K562 (cell line): ENCODE measurements around the gene CSNK1D. TPM values are rescaled to one million over a fixed set of nuclear protein-coding genes. Genes with fewer than 3 reads are reported as not detected.

Source experiments
- BRF1 ChIP-seq: IDR thresholded peaks from 3 replicates; pipeline ENCODE4 v1.6.1; 2011; ENCODE audit warnings: borderline replicate concordance, mild to moderate bottlenecking; ENCODE audit not compliant: insufficient read length; ENCODE audit errors: extremely low read depth
- CBX1 ChIP-seq: sonication (generic); IDR thresholded peaks from 2 replicates; pipeline ENCODE4 v1.6.1; 2016; ENCODE audit warnings: antibody characterized with exemption, low read depth, mild to moderate bottlenecking
- CHCHD3 ChIP-seq: fragments of 250-450 bp; sonication (Bioruptor Pico); IDR thresholded peaks from 2 replicates; pipeline ENCODE4 v2.1.2; 2022; ENCODE audit warnings: mild to moderate bottlenecking
- DMBX1 ChIP-seq: fragments of 250-450 bp; sonication (Bioruptor Pico); IDR thresholded peaks from 2 replicates; pipeline ENCODE4 v1.8.0; 2022; ENCODE audit warnings: inconsistent platforms, mild to moderate bottlenecking, moderate library complexity, borderline replicate concordance
- HNRNPLL ChIP-seq: fragments of 200-400 bp; formaldehyde crosslinking; IDR thresholded peaks from 2 replicates; pipeline ENCODE4 v1.6.1; 2017; ENCODE audit warnings: low read length, low read depth, mild to moderate bottlenecking; ENCODE audit not compliant: poor library complexity, severe bottlenecking
- MCM7 ChIP-seq, 2 experiments: fragments of 450-650 bp; IDR thresholded peaks; 2 replicates each; pipeline ENCODE4 v1.6.1; 2016 to 2018
- MIER1 ChIP-seq: fragments of 450-650 bp; IDR thresholded peaks from 2 replicates; pipeline ENCODE4 v1.6.1; 2016; ENCODE audit warnings: antibody characterized with exemption, mild to moderate bottlenecking, low read depth
- NCOA1 ChIP-seq: fragments of 450-650 bp; IDR thresholded peaks from 2 replicates; pipeline ENCODE4 v1.6.1; 2016; ENCODE audit warnings: low read depth
- RBM22 ChIP-seq: fragments of 200-400 bp; formaldehyde crosslinking; IDR thresholded peaks from 2 replicates; pipeline ENCODE4 v1.6.1; 2018; ENCODE audit warnings: low read length, low read depth; ENCODE audit not compliant: poor library complexity, severe bottlenecking
- SRSF3 ChIP-seq: fragments of 200-400 bp; formaldehyde crosslinking; IDR thresholded peaks from 2 replicates; pipeline ENCODE4 v1.6.1; 2016; ENCODE audit warnings: mild to moderate bottlenecking, low read length, moderate library complexity; ENCODE audit not compliant: insufficient read depth
- ZNF24 ChIP-seq: fragments of 450-650 bp; IDR thresholded peaks from 2 replicates; pipeline ENCODE4 v1.6.1; 2016
- ZNF584 ChIP-seq: fragments of 200-800 bp; sonication (Bioruptor generic); IDR thresholded peaks from 2 replicates; pipeline ENCODE4 v1.6.1; 2016; ENCODE audit warnings: low read depth, mild to moderate bottlenecking, missing genetic modification characterization, missing compliant biosample characterization
- polyA plus RNA-seq, 8 experiments: library from polyadenylated mRNA; depleted of rRNA in 4 of 8; stranded (reverse) in 5 of 8; unstranded in 3 of 8; fragments of >200 nt; fragmentation: Nextera tagmentation in 2 of 8; fragmentation: Illumina TruSeq in 1 of 8; extraction: Ambion mirVana in 2 of 8; extraction: Trizol in 1 of 8; gene quantifications; 2 replicates each; pipeline versions ENCODE4 v1.2.1 to v1.2.3, GENCODE V29; 2011 to 2014; ENCODE audit warnings: inconsistent platforms in 1 of 8, missing spikeins in 1 of 8
- total RNA-seq, 7 experiments: library from RNA; depleted of rRNA in 6 of 7; stranded (reverse); fragments of >200 nt in 6 of 7; fragmentation: Illumina TruSeq in 2 of 7; extraction: Trizol in 2 of 7; gene quantifications; 2 replicates each; pipeline versions ENCODE4 v1.2.1 to v1.2.3, GENCODE V29; 2011 to 2021; ENCODE audit warnings: low replicate concordance in 1 of 7
- TF ChIP-seq, protein P1 (sequence below): fragments of 450-650 bp; IDR thresholded peaks from 2 replicates; pipeline ENCODE4 v1.6.1; 2016; ENCODE audit warnings: antibody characterized with exemption
- TF ChIP-seq, protein P2 (sequence below): fragments of 250-450 bp; sonication (Bioruptor Pico); IDR thresholded peaks from 2 replicates; pipeline ENCODE4 v1.6.1; 2021; ENCODE audit warnings: mild to moderate bottlenecking
- TF ChIP-seq, protein P3 (sequence below): fragments of 250-450 bp; sonication (Bioruptor Pico); IDR thresholded peaks from 2 replicates; pipeline ENCODE4 v1.8.0; 2022; ENCODE audit warnings: moderate library complexity, mild to moderate bottlenecking, inconsistent platforms
- TF ChIP-seq, protein P4 (sequence below): fragments of 450-650 bp; formaldehyde crosslinking; IDR thresholded peaks from 2 replicates; pipeline ENCODE4 v1.4.0; 2020; ENCODE audit warnings: mild to moderate bottlenecking, moderate library complexity
- TF ChIP-seq, protein P5 (sequence below): fragments of 250-450 bp; sonication (Bioruptor Pico); IDR thresholded peaks from 2 replicates; pipeline ENCODE4 v1.5.0; 2021; ENCODE audit warnings: mild to moderate bottlenecking, moderate library complexity
- TF ChIP-seq, protein P6 (sequence below): conservative IDR thresholded peaks from 2 replicates; pipeline ENCODE4 v1.6.1; 2011; ENCODE audit warnings: low read depth, mild to moderate bottlenecking, low read length; ENCODE audit not compliant: control insufficient read depth

Gene CSNK1D
- total and polyA plus RNA-seq, 9 of the 15 experiments (the other 6 are each of a cell fraction or from before 2014, with no cell fraction given), result 6.5 to 133 (median 41.3) TPM

DNA sequence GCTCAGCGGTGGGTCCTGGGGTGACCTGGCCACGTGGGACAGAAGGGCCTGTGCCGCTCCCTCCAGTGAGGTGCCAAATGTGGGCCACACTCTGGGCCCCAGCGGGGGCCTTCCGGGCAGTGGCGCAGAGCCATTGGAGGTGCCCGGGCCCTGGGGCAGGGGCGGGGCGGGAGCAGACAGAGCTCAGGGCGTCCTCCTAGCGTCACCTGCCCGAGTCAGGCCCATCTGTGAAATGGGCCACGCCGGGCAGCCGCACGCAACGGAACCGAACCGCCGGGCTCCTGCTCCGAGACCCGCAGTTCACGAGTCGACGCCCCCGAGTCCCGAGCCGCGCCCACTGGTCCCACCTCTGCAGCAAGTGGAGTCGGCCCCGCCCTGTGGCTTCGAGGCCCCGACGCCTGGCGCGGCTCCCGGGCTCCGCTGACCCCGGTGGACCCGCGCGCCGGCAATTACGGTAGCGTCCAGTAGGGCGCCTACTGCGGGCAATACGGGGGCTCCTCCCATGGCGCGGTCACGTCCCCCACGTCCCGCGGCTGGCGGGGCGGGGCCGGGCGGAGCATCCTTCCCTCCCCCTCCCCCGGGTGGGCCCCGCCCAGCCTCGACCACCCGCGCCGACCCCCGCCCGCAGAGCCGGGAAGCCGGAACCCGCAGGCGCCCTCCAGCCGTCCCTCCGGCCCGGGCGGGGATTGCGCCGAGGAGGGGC, 42.7 kb downstream of the CSNK1D start (continued):
- TF ChIP-seq, protein P1, sequence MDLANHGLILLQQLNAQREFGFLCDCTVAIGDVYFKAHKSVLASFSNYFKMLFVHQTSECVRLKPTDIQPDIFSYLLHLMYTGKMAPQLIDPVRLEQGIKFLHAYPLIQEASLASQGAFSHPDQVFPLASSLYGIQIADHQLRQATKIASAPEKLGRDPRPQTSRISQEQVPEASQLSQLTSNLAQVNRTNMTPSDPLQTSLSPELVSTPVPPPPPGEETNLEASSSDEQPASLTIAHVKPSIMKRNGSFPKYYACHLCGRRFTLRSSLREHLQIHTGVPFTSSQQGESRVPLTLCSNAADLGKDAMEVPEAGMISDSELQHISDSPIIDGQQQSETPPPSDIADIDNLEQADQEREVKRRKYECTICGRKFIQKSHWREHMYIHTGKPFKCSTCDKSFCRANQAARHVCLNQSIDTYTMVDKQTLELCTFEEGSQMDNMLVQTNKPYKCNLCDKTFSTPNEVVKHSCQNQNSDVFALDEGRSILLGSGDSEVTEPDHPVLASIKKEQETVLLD, result no peak
- TF ChIP-seq, protein P2, sequence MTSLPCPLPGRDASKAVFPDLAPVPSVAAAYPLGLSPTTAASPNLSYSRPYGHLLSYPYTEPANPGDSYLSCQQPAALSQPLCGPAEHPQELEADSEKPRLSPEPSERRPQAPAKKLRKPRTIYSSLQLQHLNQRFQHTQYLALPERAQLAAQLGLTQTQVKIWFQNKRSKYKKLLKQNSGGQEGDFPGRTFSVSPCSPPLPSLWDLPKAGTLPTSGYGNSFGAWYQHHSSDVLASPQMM, result no peak
- TF ChIP-seq, protein P3, sequence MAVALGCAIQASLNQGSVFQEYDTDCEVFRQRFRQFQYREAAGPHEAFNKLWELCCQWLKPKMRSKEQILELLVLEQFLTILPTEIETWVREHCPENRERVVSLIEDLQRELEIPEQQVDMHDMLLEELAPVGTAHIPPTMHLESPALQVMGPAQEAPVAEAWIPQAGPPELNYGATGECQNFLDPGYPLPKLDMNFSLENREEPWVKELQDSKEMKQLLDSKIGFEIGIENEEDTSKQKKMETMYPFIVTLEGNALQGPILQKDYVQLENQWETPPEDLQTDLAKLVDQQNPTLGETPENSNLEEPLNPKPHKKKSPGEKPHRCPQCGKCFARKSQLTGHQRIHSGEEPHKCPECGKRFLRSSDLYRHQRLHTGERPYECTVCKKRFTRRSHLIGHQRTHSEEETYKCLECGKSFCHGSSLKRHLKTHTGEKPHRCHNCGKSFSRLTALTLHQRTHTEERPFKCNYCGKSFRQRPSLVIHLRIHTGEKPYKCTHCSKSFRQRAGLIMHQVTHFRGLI, result no peak
- TF ChIP-seq ZNF24, result no peak
- no peak for TF ChIP-seq ZNF584 (CRISPR knock-in tag)
- no peak for TF ChIP-seq CHCHD3
- no peak for TF ChIP-seq DMBX1 (CRISPR knock-in tag)
- no peak for TF ChIP-seq CBX1
- TF ChIP-seq SRSF3, result no peak
- no peak for TF ChIP-seq RBM22
- TF ChIP-seq, protein P4, sequence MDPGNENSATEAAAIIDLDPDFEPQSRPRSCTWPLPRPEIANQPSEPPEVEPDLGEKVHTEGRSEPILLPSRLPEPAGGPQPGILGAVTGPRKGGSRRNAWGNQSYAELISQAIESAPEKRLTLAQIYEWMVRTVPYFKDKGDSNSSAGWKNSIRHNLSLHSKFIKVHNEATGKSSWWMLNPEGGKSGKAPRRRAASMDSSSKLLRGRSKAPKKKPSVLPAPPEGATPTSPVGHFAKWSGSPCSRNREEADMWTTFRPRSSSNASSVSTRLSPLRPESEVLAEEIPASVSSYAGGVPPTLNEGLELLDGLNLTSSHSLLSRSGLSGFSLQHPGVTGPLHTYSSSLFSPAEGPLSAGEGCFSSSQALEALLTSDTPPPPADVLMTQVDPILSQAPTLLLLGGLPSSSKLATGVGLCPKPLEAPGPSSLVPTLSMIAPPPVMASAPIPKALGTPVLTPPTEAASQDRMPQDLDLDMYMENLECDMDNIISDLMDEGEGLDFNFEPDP (CRISPR knock-in tag), result no peak
- TF ChIP-seq MCM7 (IDR thresholded peaks at IDR 0.05), result no peak
- TF ChIP-seq, protein P5, sequence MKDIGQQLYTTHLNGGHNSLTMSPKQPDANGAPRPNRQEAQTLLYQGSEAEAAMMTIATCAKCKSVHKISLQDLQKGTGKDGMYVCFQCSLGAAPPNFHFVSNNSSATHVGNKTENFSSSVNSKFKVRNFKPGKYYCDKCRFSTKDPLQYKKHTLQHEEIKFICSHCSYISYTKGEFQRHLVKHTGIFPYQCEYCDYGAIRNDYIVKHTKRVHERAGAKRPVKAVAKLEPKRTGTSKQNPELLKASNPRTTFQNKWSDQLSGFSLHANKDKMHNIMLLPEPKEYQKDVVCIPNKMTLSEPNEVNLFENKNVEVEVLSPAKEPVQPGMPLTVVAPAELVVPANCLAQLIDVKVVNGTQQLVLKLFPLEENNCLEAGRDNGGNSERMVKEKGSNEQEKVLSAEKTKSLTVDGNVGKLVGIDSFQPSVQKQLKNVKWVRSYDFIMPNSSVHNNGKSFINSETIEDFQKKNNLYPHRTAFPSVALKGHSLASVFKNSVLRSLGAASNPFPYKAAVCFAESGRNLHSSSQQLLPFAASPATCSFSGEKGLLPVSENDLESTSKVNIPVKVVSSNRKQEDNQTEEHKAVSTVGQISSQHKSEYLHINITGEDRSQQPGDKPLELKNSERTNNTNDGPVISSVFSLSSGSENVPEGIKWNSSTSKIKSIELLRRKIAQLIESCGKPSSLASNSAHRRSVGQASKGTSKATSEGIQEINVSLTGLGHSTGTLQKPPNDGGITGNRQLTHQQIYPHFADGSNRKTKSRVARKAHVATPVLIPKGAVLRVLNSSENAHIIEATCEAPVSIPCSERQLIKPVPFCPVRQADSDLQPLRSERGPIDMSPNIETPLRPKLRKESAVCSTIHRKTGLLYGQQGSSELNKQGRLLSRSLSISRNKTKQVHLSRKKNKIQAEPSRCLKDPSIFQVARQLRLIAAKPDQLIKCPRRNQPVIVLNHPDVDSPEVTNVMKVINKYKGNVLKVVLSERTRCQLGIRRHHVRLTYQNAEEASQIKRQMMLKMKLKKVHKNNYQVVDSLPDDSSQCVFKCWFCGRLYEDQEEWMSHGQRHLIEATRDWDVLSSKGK (CRISPR knock-in tag), result no peak
- TF ChIP-seq, protein P6, sequence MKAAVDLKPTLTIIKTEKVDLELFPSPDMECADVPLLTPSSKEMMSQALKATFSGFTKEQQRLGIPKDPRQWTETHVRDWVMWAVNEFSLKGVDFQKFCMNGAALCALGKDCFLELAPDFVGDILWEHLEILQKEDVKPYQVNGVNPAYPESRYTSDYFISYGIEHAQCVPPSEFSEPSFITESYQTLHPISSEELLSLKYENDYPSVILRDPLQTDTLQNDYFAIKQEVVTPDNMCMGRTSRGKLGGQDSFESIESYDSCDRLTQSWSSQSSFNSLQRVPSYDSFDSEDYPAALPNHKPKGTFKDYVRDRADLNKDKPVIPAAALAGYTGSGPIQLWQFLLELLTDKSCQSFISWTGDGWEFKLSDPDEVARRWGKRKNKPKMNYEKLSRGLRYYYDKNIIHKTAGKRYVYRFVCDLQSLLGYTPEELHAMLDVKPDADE, result no peak
- no peak for TF ChIP-seq NCOA1
- no peak for TF ChIP-seq BRF1
- TF ChIP-seq HNRNPLL, result peak; percentile 85
- no peak for TF ChIP-seq MIER1
